K562 (cell line): ENCODE measurements around the gene TOM1L2.

Experiments
- ESRRA ChIP-seq: fragments of 450-650 bp; IDR thresholded peaks from 2 replicates; pipeline ENCODE4 v1.6.1; 2014; ENCODE audit warnings: low read depth, mild to moderate bottlenecking, moderate library complexity, borderline replicate concordance
- EZH2 ChIP-seq: IDR thresholded peaks from 2 replicates; pipeline ENCODE4 v1.6.1; 2012; ENCODE audit warnings: low read depth, mild to moderate bottlenecking, inconsistent platforms, low read length, borderline replicate concordance
- FOXM1 ChIP-seq, 2 experiments: fragments of 450-650 bp in 1 of 2; sonication (generic) in 1 of 2; formaldehyde crosslinking in 1 of 2; IDR thresholded peaks; 2 replicates each; pipeline versions ENCODE4 v1.6.1 to v1.9.0; 2017 to 2022; ENCODE audit warnings: low read depth in 2 of 2, mild to moderate bottlenecking in 2 of 2, missing genetic modification reagents in 1 of 2, moderate library complexity in 1 of 2
- HCFC1 ChIP-seq: IDR thresholded peaks from 2 replicates; pipeline ENCODE4 v1.6.1; 2012; ENCODE audit warnings: low read depth, low read length, improper control_type of control experiment
- ZNF124 ChIP-seq: sonication (generic); formaldehyde crosslinking; IDR thresholded peaks from 2 replicates; pipeline ENCODE4 v1.8.1; 2022; ENCODE audit warnings: missing genetic modification reagents
- ZZZ3 ChIP-seq: fragments of 450-650 bp; IDR thresholded peaks from 2 replicates; pipeline ENCODE4 v1.6.1; 2016; ENCODE audit warnings: antibody characterized with exemption, mild to moderate bottlenecking, moderate library complexity
- TF ChIP-seq, protein P1 (sequence below): fragments of 200-800 bp; sonication (Bioruptor generic); IDR thresholded peaks from 2 replicates; pipeline ENCODE4 v1.6.1; 2016; ENCODE audit warnings: missing genetic modification characterization, missing compliant biosample characterization

DNA sequence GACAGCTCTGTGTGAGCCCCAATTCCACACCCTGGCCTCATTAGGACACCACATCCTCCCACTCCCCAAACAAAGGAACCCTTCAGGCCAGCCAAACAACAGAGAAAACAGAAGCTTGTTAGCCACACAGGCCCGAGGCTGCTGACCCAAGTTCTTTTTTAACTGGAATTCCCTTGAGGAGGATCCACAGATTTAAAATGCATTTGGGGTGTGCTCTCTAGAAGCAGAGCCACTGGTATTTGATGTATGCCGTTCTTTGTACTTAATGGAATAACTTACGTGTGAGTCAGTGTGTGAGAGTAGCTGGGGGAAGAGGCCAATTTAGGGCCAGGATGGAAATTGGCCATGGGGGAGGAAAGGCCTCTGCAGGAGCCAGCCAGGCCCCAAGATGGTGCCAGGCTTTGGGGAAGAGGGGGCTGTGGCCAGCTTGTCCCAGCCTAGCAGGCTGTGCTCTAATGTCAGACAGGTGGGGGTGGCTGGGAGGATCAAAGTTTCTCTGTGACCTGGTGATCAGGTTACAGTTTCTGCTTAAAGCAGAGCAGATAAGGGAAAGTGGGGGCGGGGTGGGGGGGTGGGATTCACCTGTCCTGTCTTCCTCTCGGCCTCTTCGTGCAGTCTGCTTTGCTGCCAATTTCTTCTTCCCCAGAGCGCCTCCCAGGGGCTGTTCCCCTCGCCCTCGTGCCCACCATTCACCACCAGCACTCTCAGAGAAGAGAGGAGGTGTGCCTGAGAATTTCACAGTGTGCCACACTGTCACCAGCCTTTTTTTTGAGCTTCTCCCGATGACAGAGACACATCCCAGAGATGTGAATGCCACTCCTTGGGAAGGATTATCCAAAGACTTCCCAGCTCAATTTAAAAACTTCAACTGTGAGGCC lies 50.8 kb downstream of the TOM1L2 start:
- TF ChIP-seq ZZZ3 (no peak), EZH2 (no peak), HCFC1 (no peak), ESRRA (no peak), FOXM1 (IDR thresholded peaks at IDR 0.05; ENCODE audit: low read depth) (no peak), FOXM1 (CRISPR knock-in tag; IDR thresholded peaks at IDR 0.05; ENCODE audit: low read depth) (no peak), ZNF124 (no peak)
- TF ChIP-seq, protein P1, sequence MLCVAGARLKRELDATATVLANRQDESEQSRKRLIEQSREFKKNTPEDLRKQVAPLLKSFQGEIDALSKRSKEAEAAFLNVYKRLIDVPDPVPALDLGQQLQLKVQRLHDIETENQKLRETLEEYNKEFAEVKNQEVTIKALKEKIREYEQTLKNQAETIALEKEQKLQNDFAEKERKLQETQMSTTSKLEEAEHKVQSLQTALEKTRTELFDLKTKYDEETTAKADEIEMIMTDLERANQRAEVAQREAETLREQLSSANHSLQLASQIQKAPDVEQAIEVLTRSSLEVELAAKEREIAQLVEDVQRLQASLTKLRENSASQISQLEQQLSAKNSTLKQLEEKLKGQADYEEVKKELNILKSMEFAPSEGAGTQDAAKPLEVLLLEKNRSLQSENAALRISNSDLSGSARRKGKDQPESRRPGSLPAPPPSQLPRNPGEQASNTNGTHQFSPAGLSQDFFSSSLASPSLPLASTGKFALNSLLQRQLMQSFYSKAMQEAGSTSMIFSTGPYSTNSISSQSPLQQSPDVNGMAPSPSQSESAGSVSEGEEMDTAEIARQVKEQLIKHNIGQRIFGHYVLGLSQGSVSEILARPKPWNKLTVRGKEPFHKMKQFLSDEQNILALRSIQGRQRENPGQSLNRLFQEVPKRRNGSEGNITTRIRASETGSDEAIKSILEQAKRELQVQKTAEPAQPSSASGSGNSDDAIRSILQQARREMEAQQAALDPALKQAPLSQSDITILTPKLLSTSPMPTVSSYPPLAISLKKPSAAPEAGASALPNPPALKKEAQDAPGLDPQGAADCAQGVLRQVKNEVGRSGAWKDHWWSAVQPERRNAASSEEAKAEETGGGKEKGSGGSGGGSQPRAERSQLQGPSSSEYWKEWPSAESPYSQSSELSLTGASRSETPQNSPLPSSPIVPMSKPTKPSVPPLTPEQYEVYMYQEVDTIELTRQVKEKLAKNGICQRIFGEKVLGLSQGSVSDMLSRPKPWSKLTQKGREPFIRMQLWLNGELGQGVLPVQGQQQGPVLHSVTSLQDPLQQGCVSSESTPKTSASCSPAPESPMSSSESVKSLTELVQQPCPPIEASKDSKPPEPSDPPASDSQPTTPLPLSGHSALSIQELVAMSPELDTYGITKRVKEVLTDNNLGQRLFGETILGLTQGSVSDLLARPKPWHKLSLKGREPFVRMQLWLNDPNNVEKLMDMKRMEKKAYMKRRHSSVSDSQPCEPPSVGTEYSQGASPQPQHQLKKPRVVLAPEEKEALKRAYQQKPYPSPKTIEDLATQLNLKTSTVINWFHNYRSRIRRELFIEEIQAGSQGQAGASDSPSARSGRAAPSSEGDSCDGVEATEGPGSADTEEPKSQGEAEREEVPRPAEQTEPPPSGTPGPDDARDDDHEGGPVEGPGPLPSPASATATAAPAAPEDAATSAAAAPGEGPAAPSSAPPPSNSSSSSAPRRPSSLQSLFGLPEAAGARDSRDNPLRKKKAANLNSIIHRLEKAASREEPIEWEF (CRISPR knock-in tag) = no peak
